Prostate gland (tissue), 2 donors: Measurements from ENCODE around the gene ARHGAP26. TPM values are rescaled to one million over a fixed set of nuclear protein-coding genes. Genes with fewer than 3 reads are reported as not detected.

Experiments used
- DNase-seq: peaks from one replicate; pipeline ENCODE4 v3.0.0-alpha.2; 2019; ENCODE audit warnings: low spot score
- H3K27ac ChIP-seq, 2 donors: fragments of 200-600 bp; sonication (generic); 2 replicates each; pipeline ENCODE4 v1.5.1; 2017 to 2019
- H3K27me3 ChIP-seq: fragments of 200-600 bp; sonication (generic); replicated peaks from 2 replicates; pipeline ENCODE4 v1.5.1; 2019; ENCODE audit not compliant: insufficient read depth
- H3K36me3 ChIP-seq, 2 donors: fragments of 200-600 bp; sonication (generic); 1 replicate in 1 of 2; 2 replicates in 1 of 2; pipeline versions ENCODE4 v1.5.1 to v1.8.1; 2017 to 2019
- H3K4me1 ChIP-seq: fragments of 200-600 bp; sonication (generic); replicated peaks from 2 replicates; pipeline ENCODE4 v1.5.1; 2019
- H3K4me3 ChIP-seq, 2 donors: fragments of 200-600 bp; sonication (generic); 2 replicates each; pipeline ENCODE4 v1.5.1; 2017 to 2019
- H3K9me3 ChIP-seq: fragments of 200-600 bp; sonication (generic); 2 replicates; pipeline ENCODE4 v1.5.1; 2017
- CTCF ChIP-seq, 4 experiments: fragments of 200-600 bp in 2 of 4; fragments of 450-650 bp in 2 of 4; sonication (generic) in 2 of 4; IDR thresholded peaks; 1 replicate in 3 of 4; 2 replicates in 1 of 4; pipeline ENCODE4 v1.5.1; 2016 to 2019; ENCODE audit warnings: antibody characterized with exemption in 4 of 4, mild to moderate bottlenecking in 2 of 4, moderate library complexity in 2 of 4
- POLR2A ChIP-seq: fragments of 450-650 bp; IDR thresholded peaks from one replicate; pipeline ENCODE4 v1.6.1; 2016; ENCODE audit warnings: antibody characterized with exemption, mild to moderate bottlenecking
- POLR2AphosphoS5 ChIP-seq: sonication (generic); formaldehyde crosslinking; IDR thresholded peaks from one replicate; pipeline ENCODE4 v1.6.1; 2017; ENCODE audit warnings: antibody characterized with exemption
- WGBS: methylation state at CpG from one replicate; pipeline ENCODE4 v1.1.5; 2018; 5-methylcytosine and 5-hydroxymethylcytosine counted together
- intact Hi-C: fragments of 100-400 bp; cut with DNase I; formaldehyde crosslinking; loops from one replicate; pipeline ENCODE4 v1.14.2; 2022
- total RNA-seq, 2 donors: library from RNA; depleted of rRNA; stranded (reverse); fragments of >200 nt; gene quantifications; one replicate each; pipeline ENCODE4 v1.1.0, GENCODE V29; 2016

Gene ARHGAP26
- total RNA-seq, 2 donors from 2014 or later = 11.7 to 39.8 TPM

- WGBS = 98% methylated on average over 13 of the region's 13 CpGs
- Histone ChIP-seq H3K4me3 (no peak overlapping the region), H3K9me3 (no peaks in the 10 kb centered on the region), H3K27me3 (no peaks in the 10 kb centered on the region), H3K4me1 (no peaks in the 10 kb centered on the region), H3K36me3 (no peaks in the 10 kb centered on the region), H3K27ac (no peak overlapping the region)
- TF ChIP-seq POLR2A = no peak
- no peak for TF ChIP-seq CTCF (IDR thresholded peaks at IDR 0.05)
- TF ChIP-seq POLR2AphosphoS5 = no peak
- DNase-seq = no peak
- intact Hi-C loops = no loop called here
Measured at GRCh38 chr5:143207058-143207457, 436.9 kb downstream of the ARHGAP26 start.

- DNase-seq = no peak
- TF ChIP-seq POLR2AphosphoS5 = no peak
- no peak for TF ChIP-seq POLR2A
- no peak for TF ChIP-seq CTCF (IDR thresholded peaks at IDR 0.05)
- Histone ChIP-seq H3K4me1 (no peaks in the 10 kb centered on the region), H3K27me3 (no peaks in the 10 kb centered on the region), H3K4me3 (no peak overlapping the region), H3K27ac (no peak overlapping the region), H3K36me3 (no peaks in the 10 kb centered on the region), H3K9me3 (no peaks in the 10 kb centered on the region)
- intact Hi-C loops = no loop called here
- 73% methylated on average over 13 of the region's 13 CpGs for WGBS
Measured at GRCh38 chr5:143207563-143208364, 437.6 kb downstream of the ARHGAP26 start.

GRCh38 chr5:143208365-143208641, 438.1 kb downstream of the ARHGAP26 start:
- no peak overlapping the region for H3K27ac ChIP-seq
- H3K4me1 ChIP-seq = no peaks in the 10 kb centered on the region
- H3K27me3 ChIP-seq = no peaks in the 10 kb centered on the region
- 82% methylated on average over 2 of the region's 2 CpGs for WGBS
- intact Hi-C loops = no loop called here
- H3K36me3 ChIP-seq = no peaks in the 10 kb centered on the region
- no peak overlapping the region for H3K4me3 ChIP-seq
- DNase-seq = no peak
- no peaks in the 10 kb centered on the region for H3K9me3 ChIP-seq
- TF ChIP-seq CTCF (IDR thresholded peaks at IDR 0.05) (no peak), POLR2A (no peak), POLR2AphosphoS5 (no peak)

GRCh38 chr5:143208781-143209510, 438.8 kb downstream of the ARHGAP26 start:
- DNase-seq = no peak
- intact Hi-C loops = no loop called here
- 94% methylated on average over 2 of the region's 2 CpGs for WGBS
- Histone ChIP-seq H3K27ac (no peak overlapping the region), H3K9me3 (no peaks in the 10 kb centered on the region), H3K4me1 (no peaks in the 10 kb centered on the region), H3K27me3 (no peaks in the 10 kb centered on the region), H3K4me3 (no peak overlapping the region), H3K36me3 (no peaks in the 10 kb centered on the region)
- TF ChIP-seq CTCF (IDR thresholded peaks at IDR 0.05) (no peak), POLR2AphosphoS5 (no peak), POLR2A (no peak)
